ENCODE measurements around the gene CDKN2B-AS1.

CDKN2B-AS1 gene

GRCh38 chr9:22117511-22118384 lies 123.2 kb downstream of the CDKN2B-AS1 start:
- no peak for DNase-seq (ENCODE audit: low read depth in 1 of 2, low spot score in 1 of 2)

GRCh38 chr9:22118810-22119521 lies 124.4 kb downstream of the CDKN2B-AS1 start:
- no peak for DNase-seq (ENCODE audit: low read depth in 1 of 2, low spot score in 1 of 2)

- DNase-seq (ENCODE audit: low read depth in 1 of 2, low spot score in 1 of 2) = no peak
Measured at GRCh38 chr9:22119522-22120158, 125.0 kb downstream of the CDKN2B-AS1 start.

GRCh38 chr9:22120159-22120549 lies 125.6 kb downstream of the CDKN2B-AS1 start:
- DNase-seq (ENCODE audit: low read depth in 1 of 2, low spot score in 1 of 2) = no peak

- DNase-seq (ENCODE audit: low read depth in 1 of 2, low spot score in 1 of 2) = no peak
Measured at GRCh38 chr9:22120595-22120994, 126.0 kb downstream of the CDKN2B-AS1 start.

- DNase-seq (ENCODE audit: low read depth in 1 of 2, low spot score in 1 of 2) = no peak
Measured at GRCh38 chr9:22124263-22125011, 129.8 kb downstream of the CDKN2B-AS1 start.

- DNase-seq (ENCODE audit: low read depth in 1 of 2, low spot score in 1 of 2) = no peak
Measured at GRCh38 chr9:22129133-22129532, 134.5 kb downstream of the CDKN2B-AS1 start.

- DNase-seq (ENCODE audit: low read depth in 1 of 2, low spot score in 1 of 2) = no peak
Measured at GRCh38 chr9:22129633-22130032, 135.0 kb downstream of the CDKN2B-AS1 start.

- DNase-seq (ENCODE audit: low read depth in 1 of 2, low spot score in 1 of 2) = no peak
Measured at GRCh38 chr9:22131817-22132216, 137.2 kb downstream of the CDKN2B-AS1 start.

GRCh38 chr9:22134390-22134789 lies 139.8 kb downstream of the CDKN2B-AS1 start:
- no peak for DNase-seq (ENCODE audit: low read depth in 1 of 2, low spot score in 1 of 2)

GRCh38 chr9:22136461-22137096 lies 142.0 kb downstream of the CDKN2B-AS1 start:
- DNase-seq (ENCODE audit: low read depth in 1 of 2, low spot score in 1 of 2) = no peak

GRCh38 chr9:22138956-22139660 lies 144.5 kb downstream of the CDKN2B-AS1 start:
- DNase-seq (ENCODE audit: low read depth in 1 of 2, low spot score in 1 of 2) = no peak

GRCh38 chr9:22141908-22142307 lies 147.3 kb downstream of the CDKN2B-AS1 start:
- DNase-seq (ENCODE audit: low read depth in 1 of 2, low spot score in 1 of 2) = no peak

GRCh38 chr9:22142671-22143070 lies 148.1 kb downstream of the CDKN2B-AS1 start:
- no peak for DNase-seq (ENCODE audit: low read depth in 1 of 2, low spot score in 1 of 2)

GRCh38 chr9:22143799-22144625 lies 149.4 kb downstream of the CDKN2B-AS1 start:
- DNase-seq (ENCODE audit: low read depth in 1 of 2, low spot score in 1 of 2) = no peak

GRCh38 chr9:22146604-22147003 lies 152.0 kb downstream of the CDKN2B-AS1 start:
- no peak for DNase-seq (ENCODE audit: low read depth in 1 of 2, low spot score in 1 of 2)

GRCh38 chr9:22147813-22148527 lies 153.4 kb downstream of the CDKN2B-AS1 start:
- no peak for DNase-seq (ENCODE audit: low read depth in 1 of 2, low spot score in 1 of 2)

GRCh38 chr9:22148528-22148875 lies 153.9 kb downstream of the CDKN2B-AS1 start:
- DNase-seq (ENCODE audit: low read depth in 1 of 2, low spot score in 1 of 2) = no peak

Data from stimulated activated CD4-positive, alpha-beta T cell treated with anti-CD3 and anti-CD28 coated beads, Interleukin-15, amount 100 ng/mL, for 1 hour (primary cell).